ENCODE results near the gene AFDN.
A peak's percentile ranks its signal among the peaks of the same experiment; 100 is the strongest.

AFDN gene

DNA sequence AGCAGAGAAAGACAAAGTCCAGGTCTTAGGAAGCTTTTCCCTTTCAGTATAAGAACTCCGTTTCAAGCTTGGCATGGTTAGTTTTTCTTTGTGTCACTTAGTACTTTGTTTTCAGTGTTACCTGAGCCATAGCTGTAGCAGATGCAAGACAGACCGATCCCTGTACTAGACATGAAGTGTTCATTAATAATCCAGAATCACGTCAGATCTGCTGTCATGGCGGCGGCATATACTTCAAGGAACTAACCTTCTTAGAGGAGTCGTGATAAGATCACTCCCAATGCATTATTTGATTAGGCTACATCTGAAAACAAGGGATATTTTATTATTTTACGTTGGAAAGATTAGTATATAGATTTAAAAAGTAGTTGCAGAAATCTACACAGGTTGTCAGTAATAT is 83.9 kb downstream of the AFDN start:
- peak overlapping the region in 1 of 2 donors; percentile 9 for H3K4me3 ChIP-seq (ENCODE audit: low read length in 2 of 2)
- no peak overlapping the region for H3K9ac ChIP-seq (ENCODE audit: low read length in 2 of 2)
- no peaks in the 10 kb centered on the region for H3K4me1 ChIP-seq (ENCODE audit: control insufficient read depth, insufficient read depth, low read length)
- H3K9me3 ChIP-seq (ENCODE audit: control insufficient read depth in 2 of 2, low read length in 2 of 2), result no peaks in the 10 kb centered on the region
- no peak overlapping the region for H3K27ac ChIP-seq (ENCODE audit: low read length)
- no peaks in the 10 kb centered on the region for H3K27me3 ChIP-seq (ENCODE audit: control insufficient read depth in 1 of 2, insufficient read depth in 2 of 2, low read length in 2 of 2)
- H3K36me3 ChIP-seq (ENCODE audit: control insufficient read depth in 2 of 2, insufficient read depth in 2 of 2, low read length in 2 of 2), result peaks cover 15 to 23% of the 10 kb centered on the region in 2 donors

DNA sequence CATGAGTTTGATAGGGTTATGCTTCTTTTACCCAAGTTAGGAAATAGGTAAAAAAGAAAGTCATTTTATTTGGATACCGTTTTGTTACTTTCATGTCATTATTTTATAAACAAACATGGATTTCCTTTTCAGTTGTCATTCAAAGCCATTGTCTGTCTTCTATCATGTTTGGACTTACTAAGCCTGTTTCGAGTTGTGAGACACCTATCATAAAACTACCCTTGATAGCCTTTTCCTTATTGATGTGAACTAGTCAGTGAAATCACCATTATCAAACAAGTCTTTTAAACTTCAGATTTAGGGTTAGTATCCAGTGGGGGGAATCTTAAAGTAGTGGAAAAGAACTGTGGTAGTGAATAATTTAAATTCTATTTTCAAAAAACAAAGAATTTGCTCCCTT is 85.8 kb downstream of the AFDN start:
- Histone ChIP-seq H3K4me1 (ENCODE audit: control insufficient read depth, insufficient read depth, low read length) (no peaks in the 10 kb centered on the region), H3K27me3 (ENCODE audit: control insufficient read depth in 1 of 2, insufficient read depth in 2 of 2, low read length in 2 of 2) (no peaks in the 10 kb centered on the region), H3K27ac (ENCODE audit: low read length) (no peak overlapping the region), H3K9ac (ENCODE audit: low read length in 2 of 2) (no peak overlapping the region), H3K4me3 (ENCODE audit: low read length in 2 of 2) (no peak overlapping the region), H3K9me3 (ENCODE audit: control insufficient read depth in 2 of 2, low read length in 2 of 2) (no peaks in the 10 kb centered on the region), H3K36me3 (ENCODE audit: control insufficient read depth in 2 of 2, insufficient read depth in 2 of 2, low read length in 2 of 2) (peaks cover 19 to 36% of the 10 kb centered on the region in 2 donors)

DNA sequence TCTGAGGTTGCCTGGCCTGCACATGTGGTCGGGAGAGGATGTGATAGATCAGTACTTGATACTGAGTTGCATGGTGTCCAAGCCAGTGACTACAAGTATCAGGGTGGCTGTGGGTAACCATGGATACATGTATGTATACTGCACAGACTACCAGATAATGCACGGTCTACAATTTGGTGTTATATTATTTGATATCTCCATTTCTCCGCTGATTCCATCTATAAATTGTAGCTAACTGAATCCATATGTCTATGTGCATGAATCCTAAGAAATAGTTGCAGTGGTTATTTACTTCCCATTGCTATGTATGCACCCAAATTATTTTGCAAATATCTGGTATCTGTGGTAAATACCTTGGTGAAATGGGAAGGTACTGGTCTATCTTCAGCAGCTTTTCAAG is 87.0 kb downstream of the AFDN start:
- Histone ChIP-seq H3K27ac (ENCODE audit: low read length) (no peak overlapping the region), H3K9me3 (ENCODE audit: control insufficient read depth in 2 of 2, low read length in 2 of 2) (no peaks in the 10 kb centered on the region), H3K4me3 (ENCODE audit: low read length in 2 of 2) (no peak overlapping the region), H3K27me3 (ENCODE audit: control insufficient read depth in 1 of 2, insufficient read depth in 2 of 2, low read length in 2 of 2) (no peaks in the 10 kb centered on the region), H3K9ac (ENCODE audit: low read length in 2 of 2) (no peak overlapping the region), H3K36me3 (ENCODE audit: control insufficient read depth in 2 of 2, insufficient read depth in 2 of 2, low read length in 2 of 2) (peaks cover 27 to 44% of the 10 kb centered on the region in 2 donors), H3K4me1 (ENCODE audit: control insufficient read depth, insufficient read depth, low read length) (no peaks in the 10 kb centered on the region)

DNA sequence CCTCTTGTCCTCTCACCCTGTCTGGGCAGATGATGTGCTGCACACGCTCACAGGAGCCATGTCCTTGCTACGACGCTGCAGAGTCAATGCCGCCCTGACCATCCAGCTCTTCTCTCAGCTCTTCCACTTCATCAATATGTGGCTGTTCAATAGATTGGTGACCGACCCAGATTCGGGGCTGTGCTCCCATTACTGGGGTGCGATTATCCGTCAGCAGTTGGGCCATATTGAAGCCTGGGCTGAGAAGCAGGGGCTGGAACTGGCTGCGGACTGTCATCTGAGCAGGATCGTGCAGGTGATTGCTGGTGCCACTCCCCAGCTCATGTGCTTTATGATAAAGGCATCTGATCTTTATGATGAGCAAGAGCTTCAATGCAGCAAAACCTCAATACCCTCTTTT is 88.4 kb downstream of the AFDN start:
- Histone ChIP-seq H3K9ac (ENCODE audit: low read length in 2 of 2) (no peak overlapping the region), H3K4me1 (ENCODE audit: control insufficient read depth, insufficient read depth, low read length) (no peaks in the 10 kb centered on the region), H3K9me3 (ENCODE audit: control insufficient read depth in 2 of 2, low read length in 2 of 2) (no peaks in the 10 kb centered on the region), H3K36me3 (ENCODE audit: control insufficient read depth in 2 of 2, insufficient read depth in 2 of 2, low read length in 2 of 2) (peaks cover 35 to 56% of the 10 kb centered on the region in 2 donors), H3K27me3 (ENCODE audit: control insufficient read depth in 1 of 2, insufficient read depth in 2 of 2, low read length in 2 of 2) (no peaks in the 10 kb centered on the region), H3K4me3 (ENCODE audit: low read length in 2 of 2) (no peak overlapping the region), H3K27ac (ENCODE audit: low read length) (no peak overlapping the region)

DNA sequence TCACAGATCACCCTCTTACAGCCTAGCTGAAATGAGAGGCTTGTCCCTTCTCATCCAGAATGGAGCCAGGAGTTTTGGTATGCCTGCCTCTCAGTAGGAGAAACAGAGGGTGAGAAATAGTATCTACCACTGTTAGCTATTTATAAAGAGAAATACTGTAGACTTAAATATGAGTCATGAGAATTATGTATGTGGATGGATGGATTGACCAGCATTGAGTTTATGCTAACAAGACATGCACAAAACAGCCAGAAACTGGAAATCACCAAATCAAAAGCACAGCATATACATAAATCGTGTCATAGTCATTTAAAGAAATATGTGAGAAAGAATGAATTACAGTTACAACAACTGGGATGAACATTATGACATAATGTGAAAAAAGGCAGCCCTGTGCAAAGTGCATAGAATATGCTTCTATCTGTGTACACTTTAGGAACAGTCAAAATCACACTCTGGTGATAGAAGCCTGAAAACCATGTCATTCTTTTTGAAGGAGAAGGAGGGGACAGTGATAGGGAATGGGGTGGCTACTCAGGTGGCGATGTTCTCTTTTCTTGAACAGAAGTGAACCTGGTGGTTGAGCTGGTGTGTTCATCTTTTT is 90.9 kb downstream of the AFDN start:
- Histone ChIP-seq H3K27ac (ENCODE audit: low read length) (no peak overlapping the region), H3K36me3 (ENCODE audit: control insufficient read depth in 2 of 2, insufficient read depth in 2 of 2, low read length in 2 of 2) (peaks cover 44 to 56% of the 10 kb centered on the region in 2 donors), H3K27me3 (ENCODE audit: control insufficient read depth in 1 of 2, insufficient read depth in 2 of 2, low read length in 2 of 2) (no peaks in the 10 kb centered on the region), H3K4me3 (ENCODE audit: low read length in 2 of 2) (no peak overlapping the region), H3K9ac (ENCODE audit: low read length in 2 of 2) (no peak overlapping the region), H3K4me1 (ENCODE audit: control insufficient read depth, insufficient read depth, low read length) (no peaks in the 10 kb centered on the region), H3K9me3 (ENCODE audit: control insufficient read depth in 2 of 2, low read length in 2 of 2) (no peaks in the 10 kb centered on the region)

DNA sequence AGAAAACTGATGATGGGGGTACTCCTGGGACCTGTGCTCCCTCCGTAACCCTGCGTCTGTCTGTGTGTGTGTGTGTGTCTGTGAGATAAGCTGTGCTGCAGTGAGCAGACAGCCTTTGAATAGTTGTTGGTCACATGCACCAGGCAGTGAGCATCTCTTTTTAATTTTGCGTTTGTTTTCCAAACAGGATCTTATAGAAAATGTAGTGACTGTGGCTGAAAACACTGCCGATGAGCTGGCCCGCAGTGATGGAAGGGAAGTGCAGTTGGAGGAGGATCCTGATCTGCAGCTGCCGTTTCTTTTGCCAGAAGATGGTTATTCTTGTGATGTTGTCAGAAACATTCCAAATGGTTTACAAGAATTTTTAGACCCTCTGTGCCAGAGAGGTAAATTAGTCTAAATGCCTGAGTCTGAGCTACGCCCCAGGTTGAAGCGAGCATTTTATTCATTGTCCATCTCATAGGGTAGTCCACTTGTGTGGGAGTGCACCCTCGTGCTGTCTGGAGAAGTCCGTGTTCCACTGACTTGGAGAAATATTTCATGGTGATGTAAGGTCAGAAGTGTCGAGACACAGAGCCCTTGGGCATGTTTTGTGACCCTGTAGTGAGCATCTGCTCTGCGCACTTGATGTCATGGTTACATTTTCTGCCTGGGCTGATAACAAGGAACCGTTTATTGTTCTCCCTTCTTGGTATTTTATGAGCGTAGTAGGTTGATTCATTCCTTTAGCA is 92.0 kb downstream of the AFDN start:
- Histone ChIP-seq H3K27me3 (ENCODE audit: control insufficient read depth in 1 of 2, insufficient read depth in 2 of 2, low read length in 2 of 2) (no peaks in the 10 kb centered on the region), H3K4me3 (ENCODE audit: low read length in 2 of 2) (no peak overlapping the region), H3K9ac (ENCODE audit: low read length in 2 of 2) (no peak overlapping the region), H3K36me3 (ENCODE audit: control insufficient read depth in 2 of 2, insufficient read depth in 2 of 2, low read length in 2 of 2) (peaks cover 44 to 53% of the 10 kb centered on the region in 2 donors), H3K9me3 (ENCODE audit: control insufficient read depth in 2 of 2, low read length in 2 of 2) (no peaks in the 10 kb centered on the region), H3K27ac (ENCODE audit: low read length) (no peak overlapping the region), H3K4me1 (ENCODE audit: control insufficient read depth, insufficient read depth, low read length) (no peaks in the 10 kb centered on the region)

DNA sequence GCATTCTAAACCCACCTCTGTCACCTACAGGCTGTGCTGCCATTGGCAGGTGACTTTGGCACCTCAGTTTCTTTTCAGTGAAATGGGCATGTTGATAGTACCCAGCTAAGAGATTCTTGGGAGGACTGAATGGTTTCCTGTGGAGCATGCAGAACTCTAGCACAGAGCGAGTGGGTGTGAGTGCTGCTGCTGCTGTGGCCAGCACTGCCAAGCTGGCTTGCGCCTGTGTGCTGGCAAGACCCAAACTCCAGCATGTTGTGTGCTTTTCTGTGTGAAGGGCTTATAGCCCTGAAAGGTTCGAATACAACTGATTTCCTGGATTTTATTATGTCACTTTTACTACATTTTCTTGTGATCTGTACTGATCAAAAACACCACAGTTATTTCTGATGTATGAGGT is 92.6 kb downstream of the AFDN start:
- Histone ChIP-seq H3K27me3 (ENCODE audit: control insufficient read depth in 1 of 2, insufficient read depth in 2 of 2, low read length in 2 of 2) (no peaks in the 10 kb centered on the region), H3K9me3 (ENCODE audit: control insufficient read depth in 2 of 2, low read length in 2 of 2) (no peaks in the 10 kb centered on the region), H3K4me3 (ENCODE audit: low read length in 2 of 2) (no peak overlapping the region), H3K27ac (ENCODE audit: low read length) (no peak overlapping the region), H3K36me3 (ENCODE audit: control insufficient read depth in 2 of 2, insufficient read depth in 2 of 2, low read length in 2 of 2) (peaks cover 41 to 52% of the 10 kb centered on the region in 2 donors), H3K9ac (ENCODE audit: low read length in 2 of 2) (no peak overlapping the region), H3K4me1 (ENCODE audit: control insufficient read depth, insufficient read depth, low read length) (no peaks in the 10 kb centered on the region)

DNA sequence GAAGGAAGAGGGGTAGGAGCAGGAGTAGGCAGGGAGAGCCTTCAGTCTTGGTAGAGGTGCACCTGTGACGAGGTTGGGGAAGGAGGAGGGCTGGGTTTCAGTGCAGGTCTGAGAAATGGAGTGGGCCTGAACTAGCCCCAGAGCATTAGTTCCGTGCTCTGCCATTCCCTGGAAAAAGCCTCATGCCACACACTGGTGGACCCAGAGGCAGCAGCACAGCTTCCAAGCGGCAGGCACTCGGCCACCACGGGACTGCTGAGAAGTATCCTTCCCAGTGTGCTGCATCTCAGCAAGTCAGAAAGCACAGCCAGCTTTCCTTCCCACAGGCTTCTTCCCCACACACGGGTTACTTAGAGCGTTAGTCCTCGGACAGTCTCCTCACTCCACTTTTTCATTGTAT is 93.5 kb downstream of the AFDN start:
- H3K27ac ChIP-seq (ENCODE audit: low read length), result no peak overlapping the region
- H3K27me3 ChIP-seq (ENCODE audit: control insufficient read depth in 1 of 2, insufficient read depth in 2 of 2, low read length in 2 of 2), result no peaks in the 10 kb centered on the region
- no peak overlapping the region for H3K9ac ChIP-seq (ENCODE audit: low read length in 2 of 2)
- peaks cover 40 to 44% of the 10 kb centered on the region in 2 donors for H3K36me3 ChIP-seq (ENCODE audit: control insufficient read depth in 2 of 2, insufficient read depth in 2 of 2, low read length in 2 of 2)
- H3K9me3 ChIP-seq (ENCODE audit: control insufficient read depth in 2 of 2, low read length in 2 of 2), result no peaks in the 10 kb centered on the region
- no peaks in the 10 kb centered on the region for H3K4me1 ChIP-seq (ENCODE audit: control insufficient read depth, insufficient read depth, low read length)
- H3K4me3 ChIP-seq (ENCODE audit: low read length in 2 of 2), result no peak overlapping the region

DNA sequence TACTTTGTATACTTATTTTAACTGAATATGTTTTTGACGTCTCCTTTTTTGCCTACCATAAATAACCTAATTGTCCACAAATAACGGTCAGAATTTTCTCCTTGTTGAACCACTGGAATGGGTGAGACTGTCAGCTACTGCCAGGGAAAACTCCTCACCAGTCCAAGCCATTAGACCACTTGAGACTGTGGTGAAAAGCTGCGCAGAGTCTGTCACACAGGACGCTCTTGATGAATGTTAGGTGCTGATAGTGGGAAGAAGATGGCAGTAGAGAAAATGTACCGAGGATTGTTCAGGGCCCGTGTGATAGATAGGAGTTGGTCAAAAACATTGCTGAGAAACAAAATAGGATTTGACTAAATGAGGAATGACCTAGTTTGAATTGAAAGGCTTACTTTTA is 95.1 kb downstream of the AFDN start:
- no peaks in the 10 kb centered on the region for H3K27me3 ChIP-seq (ENCODE audit: control insufficient read depth in 1 of 2, insufficient read depth in 2 of 2, low read length in 2 of 2)
- H3K27ac ChIP-seq (ENCODE audit: low read length), result no peak overlapping the region
- no peak overlapping the region for H3K9ac ChIP-seq (ENCODE audit: low read length in 2 of 2)
- H3K36me3 ChIP-seq (ENCODE audit: control insufficient read depth in 2 of 2, insufficient read depth in 2 of 2, low read length in 2 of 2), result peaks cover 37 to 41% of the 10 kb centered on the region in 2 donors
- no peaks in the 10 kb centered on the region for H3K4me1 ChIP-seq (ENCODE audit: control insufficient read depth, insufficient read depth, low read length)
- H3K4me3 ChIP-seq (ENCODE audit: low read length in 2 of 2), result no peak overlapping the region
- H3K9me3 ChIP-seq (ENCODE audit: control insufficient read depth in 2 of 2, low read length in 2 of 2), result no peaks in the 10 kb centered on the region

DNA sequence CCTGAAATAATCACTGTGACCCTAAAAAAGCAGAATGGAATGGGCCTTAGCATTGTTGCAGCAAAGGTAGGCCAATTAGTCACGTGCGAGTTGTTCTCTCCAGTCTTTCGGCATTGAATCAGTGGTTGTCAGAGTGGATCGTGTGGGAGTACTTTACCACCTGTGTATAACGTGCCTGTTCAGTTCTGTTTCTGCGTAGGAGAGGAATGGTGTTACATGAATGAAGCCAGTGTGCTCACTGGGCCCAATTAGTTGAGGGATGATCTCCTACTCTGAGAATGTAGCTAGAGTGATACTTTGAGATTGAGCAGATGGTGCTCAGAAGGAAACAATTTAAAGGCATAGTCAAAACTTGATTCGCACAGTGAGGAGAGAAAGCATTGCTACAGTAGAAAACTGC is 98.3 kb downstream of the AFDN start:
- H3K4me3 ChIP-seq (ENCODE audit: low read length in 2 of 2), result no peak overlapping the region
- H3K36me3 ChIP-seq (ENCODE audit: control insufficient read depth in 2 of 2, insufficient read depth in 2 of 2, low read length in 2 of 2), result peaks cover 30 to 39% of the 10 kb centered on the region in 2 donors
- H3K9me3 ChIP-seq (ENCODE audit: control insufficient read depth in 2 of 2, low read length in 2 of 2), result no peaks in the 10 kb centered on the region
- H3K27me3 ChIP-seq (ENCODE audit: control insufficient read depth in 1 of 2, insufficient read depth in 2 of 2, low read length in 2 of 2), result no peaks in the 10 kb centered on the region
- H3K9ac ChIP-seq (ENCODE audit: low read length in 2 of 2), result no peak overlapping the region
- no peak overlapping the region for H3K27ac ChIP-seq (ENCODE audit: low read length)
- no peaks in the 10 kb centered on the region for H3K4me1 ChIP-seq (ENCODE audit: control insufficient read depth, insufficient read depth, low read length)

DNA sequence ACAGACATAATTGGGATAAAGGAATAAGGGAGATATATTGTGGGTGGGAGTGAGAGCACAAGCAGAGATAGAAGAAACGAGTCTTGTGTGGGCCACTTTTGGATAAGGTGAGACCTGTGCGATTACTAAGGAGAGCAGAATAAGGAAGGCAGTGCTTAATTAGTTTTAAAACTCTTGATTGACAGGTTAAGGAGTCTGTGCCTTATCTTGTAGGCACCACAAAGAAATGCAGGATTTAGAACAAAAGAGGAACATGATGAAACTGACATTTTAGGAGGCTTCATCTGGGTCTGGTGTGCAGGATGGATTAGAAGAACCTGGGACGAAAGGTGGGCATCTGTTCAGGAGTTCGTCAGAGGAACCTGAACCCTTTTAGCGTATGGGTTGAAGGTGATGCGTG is 100.5 kb downstream of the AFDN start:
- no peaks in the 10 kb centered on the region for H3K27me3 ChIP-seq (ENCODE audit: control insufficient read depth in 1 of 2, insufficient read depth in 2 of 2, low read length in 2 of 2)
- H3K4me3 ChIP-seq (ENCODE audit: low read length in 2 of 2), result no peak overlapping the region
- no peaks in the 10 kb centered on the region for H3K9me3 ChIP-seq (ENCODE audit: control insufficient read depth in 2 of 2, low read length in 2 of 2)
- H3K27ac ChIP-seq (ENCODE audit: low read length), result no peak overlapping the region
- no peaks in the 10 kb centered on the region for H3K4me1 ChIP-seq (ENCODE audit: control insufficient read depth, insufficient read depth, low read length)
- H3K9ac ChIP-seq (ENCODE audit: low read length in 2 of 2), result no peak overlapping the region
- H3K36me3 ChIP-seq (ENCODE audit: control insufficient read depth in 2 of 2, insufficient read depth in 2 of 2, low read length in 2 of 2), result peaks cover 27 to 32% of the 10 kb centered on the region in 2 donors
